Mammary epithelial cell (primary cell): ENCODE measurements around the gene COPZ1.

Source experiments
- CTCF ChIP-seq, 2 donors: IDR thresholded peaks in 1 of 2; conservative IDR thresholded peaks in 1 of 2; 2 replicates each; pipeline ENCODE4 v1.5.1; 2011 to 2012; ENCODE audit warnings: inconsistent platforms in 2 of 2, low read length in 2 of 2, mild to moderate bottlenecking in 2 of 2, control low read depth in 1 of 2, low read depth in 1 of 2; ENCODE audit not compliant: insufficient read depth in 1 of 2; ENCODE audit errors: extremely low read depth in 1 of 2
- EZH2 ChIP-seq: IDR thresholded peaks from 2 replicates; pipeline ENCODE4 v1.6.1; 2012; ENCODE audit warnings: low read length, inconsistent platforms, borderline replicate concordance

GRCh38 chr12:54349679-54350078 lies 24.7 kb downstream of the COPZ1 start:
- TF ChIP-seq EZH2: no peak
- TF ChIP-seq CTCF (conservative IDR thresholded peaks at IDR 0.05 in 1 of 2, IDR thresholded peaks at IDR 0.05 in 1 of 2; ENCODE audit: extremely low read depth in 1 of 2, insufficient read depth in 1 of 2, low read depth in 1 of 2, low read length in 2 of 2): no peak
